GM19239 (cell line): Measurements from ENCODE around the gene CLIC4.
"Not testable (repeated sequence)": the region's sequence is repeated elsewhere in the genome, so short reads cannot be mapped to it uniquely, and the experiment has no call there.

Experiments
- DNase-seq: peaks from one replicate; pipeline ENCODE4 v3.0.0; 2011; ENCODE audit warnings: low spot score; ENCODE audit not compliant: insufficient read length
- FAIRE-seq: peaks from 2 replicates; lab custom pipeline; 2011; peaks lifted over from hg19 to GRCh38; lab: Jason Lieb, UNC

The CLIC4 gene

GRCh38 chr1:24801176-24801575 is 55.9 kb downstream of the CLIC4 start:
- DNase-seq: no peak
- no peak for FAIRE-seq

DNA sequence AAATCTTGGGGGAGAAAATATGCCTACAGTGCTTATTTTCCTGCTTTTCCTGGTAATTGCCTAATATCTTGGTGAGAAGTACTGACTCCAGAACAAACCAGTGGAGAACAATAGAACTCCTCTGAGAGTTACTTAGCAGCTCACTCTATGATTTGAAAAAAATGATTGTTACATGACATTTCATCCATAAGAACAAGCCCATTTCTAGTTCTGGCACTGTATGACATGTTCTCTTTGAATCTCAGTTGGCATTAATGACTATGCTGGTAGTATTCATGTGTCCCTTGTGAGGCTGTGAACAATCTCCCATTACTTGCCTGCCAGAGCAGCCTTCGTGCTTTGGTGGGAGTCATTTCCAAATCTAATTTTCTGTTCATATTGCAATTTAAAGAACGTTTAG is 58.0 kb downstream of the CLIC4 start:
- FAIRE-seq: peak; percentile 52
- no peak for DNase-seq

DNA sequence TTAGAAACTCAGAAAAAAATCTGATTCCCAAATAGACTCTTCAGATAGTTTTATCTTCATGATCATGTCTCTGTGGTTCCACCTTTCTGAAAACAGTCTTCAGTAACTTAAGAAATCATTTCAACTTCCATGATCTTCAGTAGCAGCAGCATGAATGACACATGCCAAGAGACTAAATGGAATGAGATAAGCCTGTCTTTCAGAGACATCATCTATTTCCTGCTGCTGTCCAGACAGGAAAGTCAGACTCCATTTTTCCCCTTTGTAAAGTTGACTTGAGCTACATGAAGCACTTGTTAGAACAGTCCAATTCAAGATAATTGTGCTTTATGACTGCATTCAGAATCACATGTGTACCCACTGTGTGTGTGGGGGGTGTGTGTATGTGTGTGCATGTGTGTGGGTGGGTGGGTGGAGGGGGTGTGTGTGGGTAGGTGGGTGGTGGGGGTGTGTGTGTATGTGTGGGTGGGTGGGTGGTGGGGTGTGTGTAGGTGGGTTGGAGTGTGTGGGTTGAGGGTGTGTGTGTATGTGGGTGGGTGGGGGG is 58.8 kb downstream of the CLIC4 start:
- DNase-seq (no peak), FAIRE-seq (no peak)

DNA sequence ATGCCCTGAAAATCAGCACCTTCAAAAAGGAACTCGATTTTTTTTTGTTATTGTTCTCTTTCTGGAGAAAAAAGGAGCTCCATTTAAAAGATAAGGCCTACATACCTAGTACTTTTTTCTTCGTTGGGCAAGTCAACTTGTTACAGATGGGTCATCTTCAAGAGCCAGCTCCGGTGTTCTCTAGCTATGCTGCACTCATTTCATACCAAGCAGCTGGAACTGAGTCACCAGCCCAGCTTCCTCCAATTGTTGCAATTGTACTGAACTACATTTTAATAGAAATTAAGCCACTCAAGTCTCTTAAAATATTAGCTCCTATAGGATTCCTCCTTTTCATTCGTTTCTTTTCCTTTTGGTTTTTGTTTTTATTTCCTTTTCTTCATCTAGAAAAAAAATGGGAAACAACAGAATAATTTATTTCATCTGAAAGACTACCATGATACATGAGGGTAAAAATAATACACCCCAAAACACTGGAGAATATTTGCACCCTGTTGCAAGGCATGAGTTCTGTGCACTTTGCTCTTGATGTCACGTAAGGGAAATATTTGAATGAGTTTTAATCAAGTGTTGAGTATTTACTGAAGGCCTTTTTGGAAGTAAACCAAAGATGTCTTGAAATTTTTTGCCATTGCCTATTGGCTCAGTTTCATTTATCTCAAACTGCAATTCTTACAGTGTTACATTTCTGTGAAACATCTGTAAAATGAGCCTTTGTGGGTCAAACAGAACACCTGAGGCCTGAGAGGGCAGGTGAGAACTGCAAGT is 60.5 kb downstream of the CLIC4 start:
- DNase-seq: no peak
- no peak for FAIRE-seq

DNA sequence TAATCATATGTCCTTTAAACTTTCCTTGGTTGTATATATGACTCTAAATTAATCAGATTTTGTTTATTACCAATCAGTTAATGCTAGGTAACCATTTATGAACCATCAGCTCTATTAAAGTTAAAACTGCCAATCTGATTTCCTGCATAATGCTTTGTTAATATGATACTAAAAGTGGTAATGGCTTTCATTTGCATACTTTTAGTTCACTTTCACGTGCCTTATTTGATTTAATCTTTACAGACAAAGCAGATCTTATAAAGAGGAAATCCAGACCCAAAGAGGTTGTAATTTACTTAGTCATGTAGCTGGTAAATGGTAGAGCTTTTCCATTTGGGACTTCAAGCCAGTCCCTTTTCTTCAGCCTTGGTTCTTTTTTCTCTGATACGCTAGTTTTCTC is 61.3 kb downstream of the CLIC4 start:
- DNase-seq (no peak), FAIRE-seq (no peak)

DNA sequence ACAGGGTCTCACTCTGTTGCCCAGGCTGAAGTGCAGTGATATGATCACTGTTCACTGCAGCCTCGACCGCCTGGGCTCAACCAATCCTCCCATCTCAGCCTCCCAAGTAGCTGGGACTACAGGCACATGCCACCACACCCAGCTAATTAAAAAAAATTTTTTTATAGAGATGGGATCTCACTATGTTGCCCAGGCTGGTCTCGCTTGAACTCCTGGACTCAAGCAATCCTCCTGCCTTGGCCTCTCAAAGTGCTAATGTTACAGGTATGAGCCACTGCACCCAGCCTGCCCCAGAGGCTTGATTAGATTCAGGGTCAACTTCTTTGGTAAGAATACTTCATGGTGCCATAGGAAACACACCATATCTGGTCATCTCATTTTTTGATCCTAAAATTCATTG is 66.2 kb downstream of the CLIC4 start:
- not testable (repeated sequence) for DNase-seq, FAIRE-seq

- not testable (repeated sequence) for DNase-seq, FAIRE-seq
These were observed 75.0 kb downstream of the CLIC4 start for GRCh38 chr1:24820221-24820620.

DNA sequence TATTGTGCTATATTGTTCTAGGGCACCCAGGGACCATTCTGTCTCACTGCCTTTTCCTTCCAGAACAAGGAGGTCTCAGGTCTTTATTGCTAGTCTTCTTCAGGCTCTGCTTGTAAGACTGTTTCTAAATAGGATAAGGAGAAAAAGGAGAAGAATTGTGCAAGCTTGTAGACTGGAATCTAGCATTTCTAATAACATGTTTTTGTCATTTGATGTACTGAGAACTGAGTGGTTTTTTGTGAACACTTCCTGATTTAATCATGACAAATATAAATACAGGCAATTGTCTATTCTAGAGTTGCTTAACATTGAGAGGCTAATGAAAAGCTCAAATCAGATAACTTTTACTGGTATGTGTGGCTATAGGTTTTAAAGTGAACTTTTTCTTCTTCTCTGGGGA is 77.6 kb downstream of the CLIC4 start:
- FAIRE-seq (no peak), DNase-seq (no peak)

GRCh38 chr1:24823486-24823885 is 78.2 kb downstream of the CLIC4 start:
- FAIRE-seq: not testable (repeated sequence)

DNA sequence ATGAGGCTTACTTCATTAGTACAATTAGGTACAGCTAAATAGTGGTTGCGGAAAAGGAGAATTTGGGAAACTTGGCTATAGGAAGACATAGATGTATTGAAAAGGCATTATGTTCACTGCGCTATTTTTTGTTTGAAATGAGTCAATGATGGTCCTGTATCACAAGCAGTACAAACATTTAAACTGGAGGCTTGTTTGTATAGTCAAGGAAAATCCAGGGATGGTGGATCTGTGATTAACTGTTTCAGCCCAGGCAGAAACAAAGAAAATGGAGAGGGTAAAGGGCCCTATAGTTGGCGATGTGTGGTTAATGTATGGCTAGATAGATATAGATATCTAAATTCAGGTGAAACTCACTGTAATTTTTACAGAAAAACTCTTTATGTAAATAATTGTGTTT is 79.9 kb downstream of the CLIC4 start:
- DNase-seq: no peak
- no peak for FAIRE-seq

More at GRCh38 chr1:24823486-24823885, 78.2 kb downstream of the CLIC4 start:
- not testable (repeated sequence) for DNase-seq

- no peak for DNase-seq
- FAIRE-seq: peak; percentile 56
These were observed 81.3 kb downstream of the CLIC4 start for GRCh38 chr1:24826510-24826909.

GRCh38 chr1:24827379-24828135 is 82.3 kb downstream of the CLIC4 start:
- FAIRE-seq (no peak), DNase-seq (no peak)

DNA sequence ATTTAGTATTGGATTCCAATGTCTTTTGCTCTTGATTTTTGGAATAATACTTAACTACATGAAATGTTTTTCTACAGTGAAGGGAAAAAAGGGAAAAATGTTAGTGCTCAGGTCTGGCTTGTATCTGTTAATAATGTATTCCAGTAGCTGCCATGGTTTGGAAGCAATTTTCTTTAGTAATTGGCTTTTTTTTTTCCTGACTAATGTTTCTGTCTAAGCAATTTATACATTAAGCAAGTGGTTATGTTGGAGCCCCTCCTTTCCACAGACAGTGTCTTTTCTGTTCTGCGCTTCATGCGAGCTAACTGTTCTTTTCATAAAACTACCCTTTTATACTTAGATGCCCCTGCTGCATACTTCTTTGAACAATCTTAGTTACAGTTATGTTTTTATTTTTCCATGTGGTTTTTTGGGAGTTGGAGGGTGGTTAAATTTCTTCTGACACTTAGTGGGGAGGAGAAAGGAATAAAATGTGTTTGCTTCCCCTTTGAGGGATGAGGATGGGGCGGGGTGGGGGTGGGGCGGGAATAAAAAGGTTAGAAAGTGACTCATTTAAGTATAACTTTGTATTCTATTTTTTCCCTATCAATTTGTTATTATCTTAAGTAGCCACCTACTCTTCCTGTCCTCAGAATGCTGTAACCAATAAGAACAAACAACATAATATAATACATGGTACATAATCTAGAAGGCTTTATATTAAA is 83.1 kb downstream of the CLIC4 start:
- DNase-seq: no peak
- FAIRE-seq: no peak

GRCh38 chr1:24828887-24829192 is 83.6 kb downstream of the CLIC4 start:
- FAIRE-seq: no peak
- no peak for DNase-seq

DNA sequence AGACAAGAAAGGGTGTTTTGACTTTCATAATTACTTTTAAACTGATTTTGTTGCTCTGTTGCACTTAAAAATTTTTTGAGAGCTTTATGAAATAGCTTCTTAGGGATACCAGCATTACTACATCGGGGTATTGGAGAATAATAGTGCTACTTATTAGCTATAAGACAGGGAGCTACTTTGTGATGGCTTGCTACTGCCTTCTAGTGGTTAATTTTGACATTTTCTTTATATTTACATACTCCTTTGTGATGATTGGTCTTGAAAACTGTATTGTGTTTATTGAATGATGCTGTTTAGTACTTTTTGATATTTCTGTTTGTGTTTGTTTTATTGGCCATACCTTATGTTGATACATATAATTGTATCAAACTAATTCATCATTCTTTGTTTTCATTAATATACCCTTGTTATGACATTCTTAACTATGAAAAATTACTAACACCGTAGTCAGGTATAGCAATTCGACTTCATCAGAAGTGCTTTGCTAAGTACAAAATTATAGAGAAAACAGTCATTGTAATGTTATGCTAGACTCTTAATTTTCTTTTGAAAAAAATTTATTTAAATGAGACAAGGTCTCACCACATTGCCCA is 85.5 kb downstream of the CLIC4 start:
- DNase-seq (peak; percentile 25), FAIRE-seq (peak; percentile 90)

DNA sequence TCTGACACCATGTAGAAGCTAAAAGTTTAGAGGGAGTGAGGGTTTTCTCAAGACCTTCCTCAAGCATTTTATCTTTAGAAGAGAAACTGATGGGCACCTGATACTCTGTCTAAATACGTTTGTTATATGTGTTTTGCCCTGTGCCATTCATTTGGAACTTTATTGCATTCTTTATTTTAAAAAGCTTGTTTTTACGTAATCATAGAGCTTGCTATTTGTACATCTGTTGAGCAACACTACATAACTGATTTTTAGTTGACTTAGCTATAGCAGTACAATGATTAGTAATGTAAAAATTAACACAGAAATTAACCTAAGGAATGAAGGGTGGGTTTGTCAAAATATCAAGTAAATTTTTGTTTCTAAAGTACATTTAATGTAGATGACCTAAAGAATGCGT is 96.3 kb downstream of the CLIC4 start:
- no peak for DNase-seq
- FAIRE-seq: no peak

GRCh38 chr1:24846671-24847070 is 101.4 kb downstream of the CLIC4 start:
- DNase-seq: no peak

GRCh38 chr1:24847995-24848881 is 103.0 kb downstream of the CLIC4 start:
- DNase-seq: peak; percentile 79
- peak; percentile 95 for FAIRE-seq

More at GRCh38 chr1:24846671-24847070, 101.4 kb downstream of the CLIC4 start:
- FAIRE-seq: no peak

GRCh38 chr1:24849672-24850295 is 104.5 kb downstream of the CLIC4 start:
- peak; percentile 14 for FAIRE-seq

More at GRCh38 chr1:24849672-24850295, 104.5 kb downstream of the CLIC4 start:
- no peak for DNase-seq
